IMR-90 (cell line): ENCODE results near the gene STEEP1. TPM values are rescaled to one million over a fixed set of nuclear protein-coding genes. Genes with fewer than 3 reads are reported as not detected.

Experiments used
- ATAC-seq: fragments of 200-7000 bp; cut with Tn5 transposase; 2 replicates; pipeline ENCODE4 v1.9.1; 2020; ENCODE audit warnings: low read depth, mild to moderate bottlenecking, moderate library complexity
- BruUV-seq: library from RNA; stranded (reverse); fragments of 400-500 nt; replicated peaks from 2 replicates; lab custom pipeline; 2021; lab: Mats Ljungman, UMichigan
- CTCF ChIA-PET: fragments of 300-600 bp; formaldehyde crosslinking; extraction: SDS; loops from one replicate; lab custom pipeline; 2021; ENCODE audit warnings: antibody characterized with exemption; lab: Yijun Ruan, JAX
- POLR2A ChIA-PET: fragments of 300-600 bp; sonication (Branson Sonifier 250); formaldehyde crosslinking; loops from one replicate; lab custom pipeline; 2022; ENCODE audit warnings: antibody characterized with exemption; ENCODE audit not compliant: unreplicated experiment; lab: Charles Lee
- DNase-seq: peaks from one replicate; pipeline ENCODE4 v3.0.0; 2013
- H2AFZ ChIP-seq: replicated peaks from 2 replicates; pipeline ENCODE3; 2013; ENCODE audit warnings: low read length, mild to moderate bottlenecking; ENCODE audit not compliant: poor library complexity
- H2AK5ac ChIP-seq: 2 replicates; pipeline ENCODE4 v1.6.1; 2013; ENCODE audit warnings: low read depth, low read length, inconsistent platforms
- H2AK9ac ChIP-seq: replicated peaks from 2 replicates; pipeline ENCODE3; 2013; ENCODE audit warnings: mild to moderate bottlenecking, low read depth, low read length, moderate library complexity; ENCODE audit not compliant: poor library complexity
- H2BK120ac ChIP-seq: 2 replicates; pipeline ENCODE4 v1.6.1; 2013; ENCODE audit warnings: low read depth, low read length, inconsistent platforms
- H2BK15ac ChIP-seq: 3 replicates; pipeline ENCODE4 v1.6.1; 2013; ENCODE audit warnings: low read depth, low read length, inconsistent platforms
- H2BK20ac ChIP-seq: 2 replicates; pipeline ENCODE4 v1.6.1; 2013; ENCODE audit warnings: low read depth, mild to moderate bottlenecking, inconsistent platforms, low read length, moderate library complexity
- H2BK5ac ChIP-seq: 2 replicates; pipeline ENCODE4 v1.6.1; 2013; ENCODE audit warnings: mild to moderate bottlenecking, low read depth, low read length, inconsistent platforms; ENCODE audit not compliant: poor library complexity, severe bottlenecking
- H3K14ac ChIP-seq: replicated peaks from 2 replicates; pipeline ENCODE4 v1.6.1; 2013; ENCODE audit warnings: low read depth, low read length, inconsistent platforms
- H3K18ac ChIP-seq: 2 replicates; pipeline ENCODE4 v1.6.1; 2013; ENCODE audit warnings: low read depth, low read length, control low read depth
- H3K23ac ChIP-seq: 2 replicates; pipeline ENCODE4 v1.6.1; 2013; ENCODE audit warnings: low read depth, low read length, inconsistent platforms
- H3K27ac ChIP-seq: 2 replicates; pipeline ENCODE4 v1.5.1; 2013; ENCODE audit warnings: mild to moderate bottlenecking, control low read depth, low read length; ENCODE audit not compliant: insufficient read depth
- H3K27me3 ChIP-seq: 2 replicates; pipeline ENCODE4 v1.6.1; 2013; ENCODE audit warnings: low read length; ENCODE audit not compliant: control insufficient read depth, insufficient read depth
- H3K36me3 ChIP-seq: 2 replicates; pipeline ENCODE4 v1.6.1; 2013; ENCODE audit warnings: low read length, mixed read lengths; ENCODE audit not compliant: control insufficient read depth, insufficient read depth
- H3K4ac ChIP-seq: 2 replicates; pipeline ENCODE4 v1.6.1; 2013; ENCODE audit warnings: low read depth, low read length, inconsistent platforms
- H3K4me1 ChIP-seq: 2 replicates; pipeline ENCODE4 v1.6.1; 2013; ENCODE audit warnings: low read length, mixed read lengths; ENCODE audit not compliant: control insufficient read depth, insufficient read depth
- H3K4me2 ChIP-seq: 2 replicates; pipeline ENCODE4 v1.6.1; 2013; ENCODE audit warnings: low read depth, mild to moderate bottlenecking, control low read depth, low read length, moderate library complexity
- H3K4me3 ChIP-seq: 2 replicates; pipeline ENCODE4 v1.5.1; 2013; ENCODE audit warnings: low read depth, mild to moderate bottlenecking, control low read depth, low read length, moderate library complexity; ENCODE audit not compliant: insufficient read depth
- H3K56ac ChIP-seq: 2 replicates; pipeline ENCODE4 v1.6.1; 2013; ENCODE audit warnings: low read length, inconsistent platforms; ENCODE audit not compliant: insufficient read depth; ENCODE audit errors: extremely low read depth
- H3K79me1 ChIP-seq, 2 experiments: 2 replicates each; pipeline ENCODE4 v1.6.1; 2013; ENCODE audit warnings: low read length in 2 of 2, inconsistent platforms in 1 of 2, low read depth in 1 of 2
- H3K9ac ChIP-seq: 2 replicates; pipeline ENCODE4 v1.6.1; 2013; ENCODE audit warnings: low read depth, low read length, control low read depth
- H3K9me1 ChIP-seq: 2 replicates; pipeline ENCODE4 v1.6.1; 2013; ENCODE audit warnings: low read length, inconsistent platforms; ENCODE audit not compliant: insufficient read depth
- H3K9me3 ChIP-seq: 2 replicates; pipeline ENCODE4 v1.6.1; 2013; ENCODE audit warnings: low read length; ENCODE audit not compliant: control insufficient read depth, insufficient read depth
- H4K20me1 ChIP-seq: 2 replicates; pipeline ENCODE4 v1.6.1; 2013; ENCODE audit warnings: low read length, inconsistent platforms; ENCODE audit not compliant: insufficient read depth
- H4K5ac ChIP-seq: 2 replicates; pipeline ENCODE4 v1.6.1; 2013; ENCODE audit warnings: mild to moderate bottlenecking, low read depth, low read length, control low read depth
- H4K8ac ChIP-seq, 2 experiments: 2 replicates each; pipeline ENCODE4 v1.6.1; 2013; ENCODE audit warnings: low read depth in 2 of 2, low read length in 2 of 2, control low read depth in 1 of 2, inconsistent platforms in 1 of 2
- H4K91ac ChIP-seq: 2 replicates; pipeline ENCODE4 v1.6.1; 2013; ENCODE audit warnings: low read depth, low read length, inconsistent platforms; ENCODE audit not compliant: insufficient read depth
- BHLHE40 ChIP-seq: fragments of 150-350 bp; IDR thresholded peaks from 2 replicates; pipeline ENCODE4 v1.6.1; 2016; ENCODE audit warnings: mild to moderate bottlenecking, low read depth, low read length
- ELK1 ChIP-seq: fragments of 150-350 bp; IDR thresholded peaks from 2 replicates; pipeline ENCODE4 v1.6.1; 2016; ENCODE audit warnings: low read depth, mild to moderate bottlenecking, low read length, moderate library complexity, borderline replicate concordance
- FOS ChIP-seq: fragments of 150-350 bp; IDR thresholded peaks from 2 replicates; pipeline ENCODE4 v1.6.1; 2016; ENCODE audit warnings: low read depth, low read length
- MAFK ChIP-seq: IDR thresholded peaks from 2 replicates; pipeline ENCODE4 v1.6.1; 2012; ENCODE audit warnings: low read depth, low read length, improper control_type of control experiment
- POLR2A ChIP-seq: IDR thresholded peaks from 2 replicates; pipeline ENCODE4 v1.6.1; 2012; ENCODE audit warnings: mild to moderate bottlenecking, low read depth, low read length
- RCOR1 ChIP-seq: IDR thresholded peaks from 2 replicates; pipeline ENCODE4 v1.6.1; 2012; ENCODE audit warnings: mild to moderate bottlenecking, low read length, improper control_type of control experiment; ENCODE audit not compliant: insufficient replicate concordance
- RFX5 ChIP-seq: IDR thresholded peaks from 2 replicates; pipeline ENCODE4 v1.8.0; 2012; ENCODE audit warnings: low read depth, mild to moderate bottlenecking, low read length, moderate library complexity
- SMC3 ChIP-seq: fragments of 150-350 bp; IDR thresholded peaks from 2 replicates; pipeline ENCODE4 v1.6.1; 2016; ENCODE audit warnings: low read depth, mild to moderate bottlenecking, antibody characterized with exemption, low read length, moderate library complexity
- WGBS, 2 experiments: methylation state at CpG; one replicate each; pipeline versions ENCODE4 v1.1.5 to v1.1.7; 2013; ENCODE audit warnings: missing lambda C conversion rate in 2 of 2; ENCODE audit not compliant: insufficient read length in 1 of 2; ENCODE audit errors: extremely low coverage in 2 of 2; 5-methylcytosine and 5-hydroxymethylcytosine counted together
- dilution Hi-C: fragments of 300-500 bp; cut with HindIII; formaldehyde crosslinking; loops from one replicate; pipeline ENCODE4 v1.14.3; 2018; ENCODE audit warnings: low sequenced_read_pairs; ENCODE audit not compliant: unreplicated experiment
- in situ Hi-C: fragments of 300-500 bp; cut with MboI; formaldehyde crosslinking; loops from 3 replicates; pipeline ENCODE4 v1.14.3; 2019; ENCODE audit warnings: low sequenced_read_pairs, inconsistent platforms, mixed read lengths
- intact Hi-C: fragments of 100-400 bp; cut with micrococcal nuclease; formaldehyde crosslinking; loops from 2 replicates; pipeline ENCODE4 v1.10.0; 2022
- polyA plus RNA-seq, 3 experiments: library from polyadenylated mRNA; depleted of rRNA; stranded (reverse); fragments of >200 nt; gene quantifications; 2 replicates each; pipeline ENCODE4 v1.2.3, GENCODE V29; 2012; ENCODE audit warnings: low replicate concordance in 1 of 3
- total RNA-seq: library from RNA; depleted of rRNA; stranded (reverse); fragments of >200 nt; gene quantifications from 2 replicates; pipeline ENCODE4 v1.2.3, GENCODE V29; 2012
- TF ChIP-seq, protein P1 (sequence below): fragments of 150-350 bp; IDR thresholded peaks from 2 replicates; pipeline ENCODE4 v1.6.1; 2017; ENCODE audit warnings: mild to moderate bottlenecking, antibody characterized with exemption, low read length, low read depth
- TF ChIP-seq, protein P2 (sequence below): conservative IDR thresholded peaks from 2 replicates; pipeline ENCODE4 v1.5.1; 2012; ENCODE audit warnings: mild to moderate bottlenecking, low read depth, low read length, improper control_type of control experiment

STEEP1 gene
- total and polyA plus RNA-seq, 2 of the 4 experiments (the other 2 are of a cell fraction), result 16.7 to 33.2 TPM

DNA sequence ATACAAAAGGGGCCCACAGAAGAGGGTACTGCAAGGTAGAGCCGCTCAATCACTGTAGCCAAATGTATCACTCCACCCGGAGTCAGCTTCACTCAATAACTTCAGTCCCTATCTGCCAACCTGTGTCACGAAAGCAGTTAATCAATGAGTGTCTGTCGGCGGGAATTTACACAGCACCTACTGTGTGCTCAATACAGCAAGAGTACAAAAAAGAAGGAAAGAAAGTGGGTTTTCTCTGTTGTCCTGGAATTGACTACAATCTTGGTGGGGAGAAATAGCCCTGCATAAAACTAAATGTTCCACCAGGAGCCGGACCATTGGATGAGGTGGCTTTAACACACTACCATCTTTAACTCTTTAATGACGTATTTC is 41.8 kb upstream of the STEEP1 start:
- Histone ChIP-seq H3K36me3 (no peaks in the 10 kb centered on the region), H3K23ac (no peak overlapping the region), H2BK5ac (peak overlapping the region; percentile 72), H3K27me3 (no peaks in the 10 kb centered on the region), H3K27ac (peak overlapping the region; percentile 69; the same call in 1 of the 2 replicates), H4K20me1 (peaks cover 14% of the 10 kb centered on the region), H4K5ac (peak overlapping the region; percentile 55), H2BK120ac (no peak overlapping the region), H3K9me3 (no peaks in the 10 kb centered on the region), H3K14ac (peak overlapping the region; percentile 65; the same call in 1 of the 2 replicates), H2BK20ac (no peak overlapping the region), H2AK9ac (peak overlapping the region; percentile 60), H4K91ac (no peak overlapping the region), H2AFZ (peak overlapping the region; percentile 94), H3K9ac (peak overlapping the region; percentile 69), H4K8ac (peak overlapping the region; percentile 41 to 98), H3K9me1 (0 out of 2 replicates have a peak, but pooled peaks cover 3% of the 10 kb centered on the region), H2BK15ac (no peak overlapping the region), H3K79me1 (peaks cover 0 to 10% of the 10 kb centered on the region in 2 experiments; a peak in 1 of 4 replicates), H2AK5ac (no peak overlapping the region), H3K18ac (no peak overlapping the region), H3K56ac (no peak overlapping the region), H3K4ac (no peak overlapping the region), H3K4me1 (no peaks in the 10 kb centered on the region), H3K4me2 (peak overlapping the region; percentile 78), H3K4me3 (peak overlapping the region; percentile 51)
- BruUV-seq, result no TSS peak
- in situ Hi-C loops, result no loop called here
- DNase-seq (no peak), ATAC-seq (no peak)
- WGBS, 2 experiments, result 62% methylated on average over 2 of the region's 7 CpGs; no CpG with 5 or more reads in 1 of the 2 experiments
- POLR2A ChIA-PET, result no interaction called here
- TF ChIP-seq FOS (no peak), BHLHE40 (no peak), RFX5 (no peak), MAFK (no peak), POLR2A (no peak), ELK1 (no peak), SMC3 (no peak), RCOR1 (no peak)
- TF ChIP-seq, protein P1, sequence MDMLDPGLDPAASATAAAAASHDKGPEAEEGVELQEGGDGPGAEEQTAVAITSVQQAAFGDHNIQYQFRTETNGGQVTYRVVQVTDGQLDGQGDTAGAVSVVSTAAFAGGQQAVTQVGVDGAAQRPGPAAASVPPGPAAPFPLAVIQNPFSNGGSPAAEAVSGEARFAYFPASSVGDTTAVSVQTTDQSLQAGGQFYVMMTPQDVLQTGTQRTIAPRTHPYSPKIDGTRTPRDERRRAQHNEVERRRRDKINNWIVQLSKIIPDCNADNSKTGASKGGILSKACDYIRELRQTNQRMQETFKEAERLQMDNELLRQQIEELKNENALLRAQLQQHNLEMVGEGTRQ, result no peak
- TF ChIP-seq, protein P2, sequence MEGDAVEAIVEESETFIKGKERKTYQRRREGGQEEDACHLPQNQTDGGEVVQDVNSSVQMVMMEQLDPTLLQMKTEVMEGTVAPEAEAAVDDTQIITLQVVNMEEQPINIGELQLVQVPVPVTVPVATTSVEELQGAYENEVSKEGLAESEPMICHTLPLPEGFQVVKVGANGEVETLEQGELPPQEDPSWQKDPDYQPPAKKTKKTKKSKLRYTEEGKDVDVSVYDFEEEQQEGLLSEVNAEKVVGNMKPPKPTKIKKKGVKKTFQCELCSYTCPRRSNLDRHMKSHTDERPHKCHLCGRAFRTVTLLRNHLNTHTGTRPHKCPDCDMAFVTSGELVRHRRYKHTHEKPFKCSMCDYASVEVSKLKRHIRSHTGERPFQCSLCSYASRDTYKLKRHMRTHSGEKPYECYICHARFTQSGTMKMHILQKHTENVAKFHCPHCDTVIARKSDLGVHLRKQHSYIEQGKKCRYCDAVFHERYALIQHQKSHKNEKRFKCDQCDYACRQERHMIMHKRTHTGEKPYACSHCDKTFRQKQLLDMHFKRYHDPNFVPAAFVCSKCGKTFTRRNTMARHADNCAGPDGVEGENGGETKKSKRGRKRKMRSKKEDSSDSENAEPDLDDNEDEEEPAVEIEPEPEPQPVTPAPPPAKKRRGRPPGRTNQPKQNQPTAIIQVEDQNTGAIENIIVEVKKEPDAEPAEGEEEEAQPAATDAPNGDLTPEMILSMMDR, result no peak
- dilution Hi-C loops, result no loop called here
- CTCF ChIA-PET, result no interaction called here
- intact Hi-C loops, result loop anchor here (5.0 kb wide), 2 partner anchors 185 to 265 kb away; partner anchors contain the start of genes NDUFA1, RNF113A and RPL39
